Measurements from ENCODE around the gene CSNK1G1.

Gene CSNK1G1

DNA sequence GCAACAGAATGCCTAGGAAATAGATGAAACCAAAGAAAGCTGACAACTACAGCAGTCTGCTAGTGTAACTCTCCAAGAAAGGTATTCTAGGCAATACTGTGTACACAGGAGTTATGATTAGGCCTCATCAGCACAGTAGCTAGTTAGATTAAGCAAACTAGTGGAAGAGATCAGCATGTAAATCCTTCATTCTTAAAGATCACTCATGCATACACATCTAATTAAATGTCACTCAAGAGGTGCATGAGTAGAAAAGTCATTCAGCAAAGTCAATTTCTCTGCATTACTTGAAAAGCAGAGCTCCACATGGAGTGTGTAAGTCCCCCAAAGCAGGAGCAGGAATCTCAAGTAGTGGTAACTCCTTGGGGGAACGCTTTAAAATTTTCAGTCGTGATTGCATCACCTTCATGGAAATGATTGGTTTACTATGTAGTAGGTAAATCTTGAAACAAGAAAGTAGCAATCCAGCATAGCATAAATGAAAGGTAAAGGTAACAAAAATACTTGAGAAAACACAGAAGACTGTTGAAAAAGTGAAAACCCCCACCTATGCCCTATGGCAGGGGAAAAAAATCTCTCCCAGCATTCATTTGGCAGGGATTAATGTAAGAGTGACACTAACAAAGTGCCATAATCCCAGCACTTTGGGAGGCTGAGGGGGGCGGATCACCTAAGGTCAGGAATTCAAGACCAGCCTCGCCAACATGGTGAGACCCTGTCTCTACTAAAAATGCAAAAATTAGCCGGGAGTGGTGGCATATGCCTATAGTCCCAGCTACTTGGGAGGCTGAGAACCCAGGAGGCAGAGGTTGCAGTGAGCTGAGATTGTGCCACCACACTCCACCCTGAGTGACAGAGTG, 163.8 kb downstream of the CSNK1G1 start:
- no peak for DNase-seq (ENCODE audit: low read depth)

DNA sequence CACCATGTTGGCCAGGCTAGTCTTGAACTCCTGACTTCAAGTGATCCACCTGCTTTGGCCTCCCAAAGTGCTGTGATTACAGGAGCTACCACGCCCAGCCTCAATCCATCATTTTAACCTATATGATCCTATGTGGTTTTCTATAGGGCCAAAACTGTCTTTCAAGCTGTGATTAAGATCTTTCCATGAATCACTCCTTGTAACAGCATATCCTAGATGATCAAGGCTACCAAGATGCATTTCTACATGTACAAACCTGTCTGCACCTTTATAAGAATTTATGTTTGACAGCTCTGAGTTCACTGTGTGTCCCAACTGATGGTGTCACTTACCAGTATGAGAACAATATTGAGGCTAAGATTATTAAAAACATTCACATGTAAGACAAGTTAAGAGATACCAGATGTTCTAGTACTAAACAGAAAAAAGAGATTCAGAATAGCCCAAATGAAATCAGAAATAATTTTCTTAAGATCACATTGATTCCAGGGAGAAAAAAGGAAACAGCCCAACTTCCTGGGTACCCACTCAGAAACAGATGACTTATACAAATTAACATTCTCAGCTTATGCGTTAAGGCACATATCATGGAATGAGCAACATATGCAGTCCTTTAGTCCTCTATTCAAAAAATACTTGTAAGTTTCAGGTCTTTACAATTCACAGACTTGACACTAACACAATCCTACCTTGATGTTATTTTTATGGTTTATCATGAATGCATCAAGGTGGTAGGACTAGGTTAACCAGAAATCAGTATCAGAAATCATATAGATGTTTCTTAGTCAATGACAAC, 168.4 kb downstream of the CSNK1G1 start:
- no peak for DNase-seq (ENCODE audit: low read depth)

DNA sequence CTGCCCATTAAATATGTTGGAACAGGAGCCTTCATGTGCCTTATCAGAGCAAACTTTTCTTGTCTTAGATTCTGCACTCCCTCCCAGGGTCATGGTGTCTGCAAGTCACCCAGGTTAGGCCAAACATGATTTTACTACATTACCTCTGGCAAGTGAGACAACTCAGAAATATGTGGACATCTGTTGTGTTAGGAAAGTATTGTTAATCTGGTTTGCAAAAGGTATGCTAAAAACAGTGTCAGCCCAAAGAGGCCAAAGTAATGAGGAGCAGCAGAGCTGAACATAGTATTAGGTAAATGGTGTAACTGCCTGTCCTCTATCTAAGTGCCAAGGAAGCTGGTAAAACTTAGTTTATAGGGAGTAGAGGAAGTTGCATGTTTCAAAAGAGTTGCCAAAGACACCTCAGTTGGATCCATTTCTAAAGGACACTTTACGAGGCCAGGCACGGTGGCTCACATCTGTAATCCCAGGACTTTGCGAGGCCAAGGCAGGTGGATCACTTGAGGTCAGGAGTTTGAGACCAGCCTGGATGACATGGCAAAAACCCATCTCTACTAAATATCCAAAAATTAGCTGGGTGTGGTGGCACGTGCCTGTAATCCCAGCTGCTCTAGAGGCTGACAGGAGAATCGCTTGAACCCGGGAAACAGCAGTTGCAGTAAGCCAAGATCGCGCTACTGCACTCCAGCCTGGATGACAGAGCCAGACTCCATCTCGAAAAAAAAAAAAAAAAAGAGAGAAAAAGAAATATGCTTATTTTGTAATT, 170.6 kb downstream of the CSNK1G1 start:
- no peak for DNase-seq (ENCODE audit: low read depth)

DNA sequence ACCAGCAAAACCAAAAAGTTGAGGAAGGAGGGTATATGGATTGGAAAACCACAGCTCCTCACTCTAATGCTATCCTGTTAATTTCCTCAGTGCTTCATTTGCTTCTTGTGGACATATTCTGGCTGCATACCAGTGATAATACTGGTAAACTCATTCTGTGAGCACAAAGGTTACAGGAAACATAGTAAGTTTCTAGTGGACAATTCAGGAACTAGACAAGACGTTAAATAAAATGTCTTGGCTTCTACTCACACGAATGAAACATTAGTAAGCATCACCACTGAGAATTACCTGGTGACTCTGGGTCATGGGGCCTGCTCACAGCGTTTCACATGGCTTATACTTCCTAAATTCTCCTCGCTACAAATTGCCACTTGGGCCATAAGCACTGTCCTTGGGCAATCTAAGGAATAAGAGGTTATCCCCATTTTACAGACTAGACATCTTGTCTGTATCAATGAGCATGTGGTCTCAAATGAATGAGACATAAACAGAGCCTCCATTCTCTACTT, 173.1 kb downstream of the CSNK1G1 start:
- no peak for DNase-seq (ENCODE audit: low read depth)

DNA sequence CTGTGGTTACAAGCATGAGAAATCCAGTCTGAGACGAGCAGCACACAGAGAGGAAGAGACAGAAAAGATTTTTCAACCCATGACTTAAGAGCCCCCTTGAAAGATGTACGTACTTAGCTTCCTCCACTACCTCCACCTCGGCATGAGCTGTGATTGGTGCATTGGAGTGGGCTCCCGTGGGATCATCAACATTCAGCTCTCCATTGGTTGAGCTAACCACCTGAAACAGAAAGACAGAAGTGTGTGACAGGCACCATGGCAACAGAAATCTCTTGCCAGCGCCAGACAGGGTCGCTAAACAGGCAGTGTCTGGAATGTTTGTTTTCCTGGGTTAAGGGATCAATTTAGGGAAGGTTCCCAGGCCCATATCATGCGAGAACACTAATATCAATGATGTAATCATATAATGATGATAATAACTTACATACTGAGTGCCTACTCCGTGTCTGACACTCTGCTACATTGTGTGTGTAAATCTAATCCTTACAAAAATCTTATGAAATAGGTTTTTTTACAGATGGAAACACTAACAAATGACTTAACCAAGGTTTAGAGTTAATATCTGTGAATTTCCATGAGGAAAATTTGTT, 175.6 kb downstream of the CSNK1G1 start:
- no peak for DNase-seq (ENCODE audit: low read depth)

DNA sequence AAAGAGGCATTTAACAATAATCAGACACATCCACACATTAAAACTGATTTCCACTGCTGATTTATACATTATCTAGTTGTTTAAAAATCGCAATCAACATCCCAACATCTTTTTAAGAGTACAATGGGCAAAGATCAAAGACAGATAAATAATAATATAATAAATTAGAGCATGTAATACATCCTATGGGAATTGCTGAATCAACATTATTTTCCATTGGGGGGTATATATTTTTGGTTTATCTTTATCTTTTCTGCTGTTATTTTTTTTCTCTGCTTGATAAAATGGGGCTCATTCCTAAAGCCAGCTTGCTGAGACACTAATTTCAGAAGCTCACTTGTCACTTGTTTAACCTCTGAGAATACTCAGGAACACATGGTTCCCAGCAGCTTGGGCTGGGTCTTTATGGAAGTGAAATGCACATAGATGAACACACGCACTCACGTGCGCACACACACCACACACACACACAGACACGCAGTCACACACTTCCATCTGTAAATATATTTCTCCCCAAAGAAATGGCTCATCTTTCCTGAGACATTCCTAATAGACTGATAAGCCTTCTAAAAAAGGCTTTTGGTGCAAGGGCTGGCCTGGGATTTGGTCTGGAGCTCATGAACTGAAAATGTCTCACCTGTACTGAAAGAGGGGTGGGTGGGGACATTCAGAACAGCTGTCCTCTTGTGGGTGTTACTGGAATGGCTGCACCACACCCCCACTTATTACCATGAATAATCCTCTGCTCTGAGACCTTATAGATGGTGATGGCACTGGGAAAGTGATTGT, 189.7 kb downstream of the CSNK1G1 start:
- no peak for DNase-seq (ENCODE audit: low read depth)

DNA sequence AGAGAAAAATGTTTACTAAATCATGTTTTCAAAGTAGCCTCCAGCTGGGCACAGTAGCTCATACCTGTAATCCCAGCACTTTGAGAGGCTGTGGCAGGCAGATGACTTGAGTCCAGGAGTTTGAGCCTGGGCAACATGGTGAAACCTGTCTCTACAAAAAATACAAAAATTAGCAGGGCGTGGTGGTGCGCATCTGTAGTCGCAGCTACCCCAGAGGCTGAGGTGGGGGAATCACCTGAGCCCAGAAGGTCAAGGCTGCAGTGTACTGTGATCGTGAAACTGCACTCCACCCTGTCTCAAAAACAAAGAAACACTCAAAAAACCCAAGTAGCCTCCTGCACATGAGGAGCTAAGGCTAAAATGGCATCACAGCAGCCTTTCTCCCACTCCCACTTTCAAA, 191.5 kb downstream of the CSNK1G1 start:
- no peak for DNase-seq (ENCODE audit: low read depth)

DNA sequence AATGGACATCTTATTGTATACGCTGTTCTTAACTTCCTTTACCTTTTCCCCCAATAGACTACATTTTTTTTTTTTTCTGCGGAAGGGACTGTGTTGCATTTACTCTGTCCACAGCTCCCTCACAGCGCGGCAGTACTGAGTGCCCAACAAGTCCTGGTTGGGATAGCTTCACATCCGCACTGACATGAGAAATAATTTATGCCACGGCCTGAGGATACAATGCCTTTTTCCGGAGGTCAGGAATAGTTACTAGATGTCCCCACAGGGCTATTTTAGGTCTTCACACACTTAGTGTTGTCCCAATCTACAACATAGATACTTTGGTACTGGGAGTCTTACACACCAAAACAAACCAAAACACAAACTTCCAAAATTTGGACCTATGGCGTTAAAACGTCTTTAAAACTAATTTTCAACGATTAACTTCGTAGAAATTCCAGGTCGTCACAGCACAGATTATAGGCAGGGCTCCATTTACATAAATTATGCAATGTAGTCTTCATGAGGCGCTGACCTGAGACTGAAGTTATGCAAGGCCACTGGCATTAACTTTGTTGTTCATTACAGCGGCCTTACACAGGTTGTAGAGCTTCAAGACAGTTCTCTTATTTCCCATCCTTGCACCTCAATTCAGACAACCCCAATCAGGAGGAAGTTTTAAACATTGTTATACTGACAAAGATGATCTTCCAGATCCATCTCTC, 192.2 kb downstream of the CSNK1G1 start:
- no peak for DNase-seq (ENCODE audit: low read depth)

DNA sequence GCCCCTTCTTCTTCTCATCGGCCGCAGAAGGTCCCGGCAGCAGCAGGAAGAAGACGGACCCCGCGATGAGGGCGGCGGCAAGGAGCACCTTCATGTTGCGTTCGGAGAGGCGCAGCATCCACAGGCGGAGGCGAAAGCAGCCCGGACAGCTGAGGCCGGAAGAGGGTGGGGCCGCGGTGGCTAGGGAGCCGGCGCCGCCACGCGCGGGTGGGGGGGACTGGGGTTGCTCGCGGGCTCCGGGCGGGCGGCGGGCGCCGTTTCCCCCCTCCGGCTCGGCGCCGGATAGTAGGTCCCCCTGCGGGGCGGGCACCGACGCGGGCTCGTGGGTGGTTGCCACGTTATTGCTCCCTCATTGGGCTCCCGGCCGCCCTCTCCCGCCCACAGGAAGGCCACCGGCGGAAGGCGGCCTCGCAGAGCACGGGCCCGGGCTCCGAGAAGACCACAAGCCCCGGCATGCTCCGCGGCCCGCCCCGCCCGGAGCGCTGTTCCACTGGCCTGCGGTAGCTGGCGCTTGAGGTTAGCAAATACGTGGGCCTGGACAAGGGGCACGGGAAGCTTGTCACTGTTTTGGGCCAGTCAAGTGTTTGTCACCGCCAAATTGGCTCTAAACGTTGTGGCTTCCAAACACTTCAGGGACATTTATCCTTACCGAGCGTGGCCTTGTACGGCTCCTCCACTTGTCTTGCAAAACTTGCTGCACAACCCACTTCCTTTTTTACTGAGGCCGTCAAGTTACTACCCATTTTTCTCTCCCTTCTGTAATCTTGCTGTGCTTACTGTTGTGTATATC, 192.9 kb downstream of the CSNK1G1 start, which contains the start of gene PPIB:
TSS of gene PPIB (minus strand) at position 154 of the 790 bp plus-strand sequence. CDS start at position 118, 36 bp downstream.
- DNase-seq (ENCODE audit: low read depth), result peak; percentile 98

DNA sequence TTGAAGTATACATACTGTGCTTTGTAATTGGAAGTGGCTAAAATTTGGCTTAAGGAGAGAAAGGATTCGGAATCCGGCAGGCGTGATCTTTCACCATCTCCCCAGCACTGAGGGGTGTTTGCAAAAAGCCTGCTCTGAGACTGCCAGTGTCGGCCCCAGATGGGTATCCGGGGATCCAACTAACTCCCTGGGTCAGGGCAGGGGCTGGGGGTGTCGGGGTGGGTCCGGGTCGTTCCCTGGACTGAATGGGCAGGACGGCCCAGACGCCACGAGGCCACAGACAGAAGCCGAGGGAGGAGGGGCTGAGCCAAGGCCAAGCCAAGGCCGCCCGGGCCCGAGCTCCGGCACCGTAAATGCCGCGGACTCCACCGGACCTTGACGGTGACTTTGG, 193.5 kb downstream of the CSNK1G1 start:
- DNase-seq (ENCODE audit: low read depth), result no peak

DNA sequence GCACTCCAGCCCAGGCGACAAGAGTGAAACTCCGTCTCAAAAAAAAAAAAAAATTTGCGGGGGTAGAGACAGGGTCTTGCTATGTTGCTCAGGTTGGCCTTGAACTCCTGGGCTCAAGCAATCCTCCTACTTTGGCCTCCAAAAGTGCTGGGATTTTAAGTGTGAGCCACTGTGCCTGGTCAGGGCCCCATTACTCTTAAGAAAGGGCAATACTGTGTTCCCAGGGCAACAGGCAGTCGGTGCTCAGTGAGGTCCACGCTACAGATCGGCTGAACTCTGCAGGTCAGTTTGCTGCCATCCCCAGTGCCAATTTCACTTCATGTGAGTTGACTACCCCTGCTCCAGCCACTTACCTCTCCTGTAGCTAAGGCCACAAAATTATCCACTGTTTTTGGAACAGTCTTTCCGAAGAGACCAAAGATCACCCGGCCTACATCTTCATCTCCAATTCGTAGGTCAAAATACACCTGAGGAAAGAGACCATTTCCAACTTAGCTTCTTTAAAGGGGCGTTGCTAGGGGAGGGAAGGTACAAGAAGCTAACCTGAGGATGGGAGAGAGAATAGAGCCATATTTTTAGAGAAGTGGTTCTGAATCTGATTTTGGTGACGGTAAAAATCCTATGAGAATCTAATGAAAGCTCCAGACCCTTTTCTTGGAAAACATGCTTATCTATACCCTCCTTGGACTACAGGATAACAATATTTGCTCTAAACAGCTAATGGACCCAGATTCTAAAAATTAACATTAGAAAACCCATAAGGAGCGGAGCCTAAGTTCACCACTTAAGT, 194.1 kb downstream of the CSNK1G1 start:
- DNase-seq (ENCODE audit: low read depth), result no peak

DNA sequence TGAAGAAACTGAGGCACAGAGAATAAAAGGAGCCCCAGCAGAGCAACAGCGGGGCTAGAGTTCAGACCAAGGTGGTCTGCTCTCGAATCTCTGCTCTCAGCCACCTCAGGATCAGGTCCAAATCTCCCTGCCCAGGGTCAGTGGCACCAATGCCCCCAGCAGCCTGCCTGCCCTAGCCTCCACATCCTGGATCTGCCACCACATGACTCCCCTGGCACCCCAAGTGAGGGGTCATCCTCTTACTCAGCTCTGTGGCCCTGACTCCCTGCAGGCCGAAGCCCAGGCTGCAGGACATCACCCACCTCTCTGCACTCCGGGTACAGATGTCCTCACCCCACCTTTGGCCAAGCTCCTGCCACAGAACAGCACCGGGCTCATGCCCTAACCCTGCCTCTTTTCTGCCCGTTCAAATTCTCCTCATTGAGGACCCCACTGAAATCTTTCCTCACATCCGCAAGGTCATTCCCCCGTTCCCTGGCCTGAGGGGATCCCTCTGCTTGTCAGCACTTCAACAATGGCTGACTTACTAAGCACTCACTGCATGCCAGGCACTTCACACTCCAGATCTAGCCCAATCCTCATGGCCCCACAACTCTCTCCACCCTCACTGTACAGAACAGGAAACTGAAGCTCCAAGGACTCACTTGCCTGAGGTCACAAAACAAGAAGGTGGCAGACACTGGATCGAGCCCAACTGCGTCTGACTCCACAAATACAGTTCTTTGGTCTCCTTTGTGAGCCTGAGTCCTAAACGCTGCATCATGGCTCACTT, 197.4 kb downstream of the CSNK1G1 start:
- no peak for DNase-seq (ENCODE audit: low read depth)

DNA sequence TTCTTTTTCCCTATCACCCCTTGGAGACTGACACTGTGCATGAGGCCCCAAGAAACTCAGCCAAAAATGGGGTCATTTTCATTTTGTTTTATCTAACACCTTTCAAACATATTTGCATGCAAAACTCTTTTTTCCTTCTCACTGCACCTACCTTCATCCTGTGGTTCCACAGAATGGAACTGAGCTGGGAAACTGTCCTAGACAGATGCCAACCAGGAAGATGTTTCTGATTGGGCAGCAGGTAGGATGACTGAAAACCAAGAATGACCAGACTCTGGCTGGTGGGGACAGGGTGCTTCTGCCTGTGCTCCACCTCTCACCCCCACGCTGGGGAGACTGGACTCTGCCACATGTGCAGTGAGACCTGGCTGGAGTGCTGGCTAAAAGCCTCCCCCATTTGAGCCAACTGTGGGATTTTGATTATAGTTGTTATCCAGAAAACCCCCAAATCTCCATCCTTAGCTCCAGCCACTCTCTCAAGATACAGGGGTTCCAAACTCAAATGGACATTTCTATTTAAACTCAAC, 198.3 kb downstream of the CSNK1G1 start:
- DNase-seq (ENCODE audit: low read depth), result no peak

DNA sequence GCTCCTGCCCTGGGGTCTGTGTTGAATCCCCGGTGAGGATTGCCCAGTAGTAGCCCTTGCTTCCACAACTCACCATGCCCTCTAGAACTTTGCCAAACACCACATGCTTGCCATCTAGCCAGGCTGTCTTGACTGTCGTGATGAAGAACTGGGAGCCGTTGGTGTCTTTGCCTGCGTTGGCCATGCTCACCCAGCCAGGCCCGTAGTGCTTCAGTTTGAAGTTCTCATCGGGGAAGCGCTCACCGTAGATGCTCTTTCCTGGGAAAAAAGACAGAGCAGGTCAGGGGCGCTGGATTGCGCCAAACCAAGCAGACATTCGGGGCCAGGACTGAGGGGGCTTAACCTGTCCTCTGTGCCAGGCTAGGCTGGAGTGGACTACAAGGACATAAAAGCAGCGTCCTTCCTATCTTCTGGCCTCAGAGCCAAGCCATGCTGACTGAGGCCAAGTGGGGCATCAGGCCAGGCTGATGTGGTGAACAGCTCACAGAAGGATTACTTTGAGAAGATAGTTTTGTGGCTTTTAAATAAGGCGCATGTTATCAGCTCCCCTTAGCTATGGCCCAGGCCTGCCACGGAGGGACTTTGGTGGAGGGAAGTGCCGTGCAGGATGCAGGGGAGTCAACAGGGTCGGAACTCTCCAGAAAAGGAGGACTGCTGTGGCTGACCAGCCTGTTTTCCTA, 199.2 kb downstream of the CSNK1G1 start:
- DNase-seq (ENCODE audit: low read depth), result no peak

DNA sequence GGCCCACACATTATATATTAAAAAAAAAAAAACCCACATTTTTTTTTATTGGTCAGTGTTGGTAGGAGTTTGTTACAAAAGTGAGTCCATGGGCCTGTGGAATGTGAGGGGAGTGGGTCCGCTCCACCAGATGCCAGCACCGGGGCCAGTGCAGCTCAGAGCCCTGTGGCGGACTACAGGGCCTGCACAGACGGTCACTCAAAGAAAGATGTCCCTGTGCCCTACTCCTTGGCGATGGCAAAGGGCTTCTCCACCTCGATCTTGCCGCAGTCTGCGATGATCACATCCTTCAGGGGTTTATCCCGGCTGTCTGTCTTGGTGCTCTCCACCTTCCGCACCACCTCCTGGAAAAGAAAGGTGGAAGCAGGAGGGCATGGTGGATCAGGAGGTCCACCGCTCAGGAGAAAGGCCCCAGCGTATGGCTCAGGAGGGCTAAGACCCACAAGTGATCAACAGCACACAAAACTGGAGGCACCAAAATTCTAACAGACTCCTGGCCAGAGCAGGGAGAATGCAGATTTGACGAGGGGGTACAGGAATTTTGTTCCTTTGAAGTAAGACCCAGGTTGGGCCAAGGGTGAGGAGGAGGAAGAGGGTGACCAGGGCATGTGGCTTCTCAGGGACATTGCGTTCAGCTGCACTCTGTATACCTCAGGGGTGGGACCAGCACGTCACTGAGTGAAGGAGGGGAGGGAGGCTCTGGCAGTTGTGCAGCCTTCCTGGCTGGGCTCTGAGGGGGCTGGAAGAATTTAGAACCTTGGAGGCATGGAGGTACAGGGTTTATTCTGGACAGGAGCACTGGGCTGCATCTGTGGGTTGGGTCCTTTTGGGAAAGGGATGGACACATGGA, 199.9 kb downstream of the CSNK1G1 start:
- DNase-seq (ENCODE audit: low read depth), result no peak

Measured in activated T-cell treated with anti-CD3 and anti-CD28 coated beads for 48 hours (primary cell).